IMR-90 (cell line): ENCODE results near the gene KCNJ18. TPM values are rescaled to one million over a fixed set of nuclear protein-coding genes. Genes with fewer than 3 reads are reported as not detected.
"Not testable (repeated sequence)": the region's sequence is repeated elsewhere in the genome, so short reads cannot be mapped to it uniquely, and the experiment has no call there.

Experiments
- ATAC-seq: fragments of 200-7000 bp; cut with Tn5 transposase; 2 replicates; pipeline ENCODE4 v1.9.1; 2020; ENCODE audit warnings: low read depth, mild to moderate bottlenecking, moderate library complexity
- BruUV-seq: library from RNA; stranded (reverse); fragments of 400-500 nt; replicated peaks from 2 replicates; lab custom pipeline; 2021; lab: Mats Ljungman, UMichigan
- CTCF ChIA-PET: fragments of 300-600 bp; formaldehyde crosslinking; extraction: SDS; loops from one replicate; lab custom pipeline; 2021; ENCODE audit warnings: antibody characterized with exemption; lab: Yijun Ruan, JAX
- POLR2A ChIA-PET: fragments of 300-600 bp; sonication (Branson Sonifier 250); formaldehyde crosslinking; loops from one replicate; lab custom pipeline; 2022; ENCODE audit warnings: antibody characterized with exemption; ENCODE audit not compliant: unreplicated experiment; lab: Charles Lee
- DNase-seq: peaks from one replicate; pipeline ENCODE4 v3.0.0; 2013
- H2AFZ ChIP-seq: replicated peaks from 2 replicates; pipeline ENCODE3; 2013; ENCODE audit warnings: low read length, mild to moderate bottlenecking; ENCODE audit not compliant: poor library complexity
- H2AK5ac ChIP-seq: 2 replicates; pipeline ENCODE4 v1.6.1; 2013; ENCODE audit warnings: low read depth, low read length, inconsistent platforms
- H2AK9ac ChIP-seq: replicated peaks from 2 replicates; pipeline ENCODE3; 2013; ENCODE audit warnings: mild to moderate bottlenecking, low read depth, low read length, moderate library complexity; ENCODE audit not compliant: poor library complexity
- H2BK120ac ChIP-seq: 2 replicates; pipeline ENCODE4 v1.6.1; 2013; ENCODE audit warnings: low read depth, low read length, inconsistent platforms
- H2BK15ac ChIP-seq: 3 replicates; pipeline ENCODE4 v1.6.1; 2013; ENCODE audit warnings: low read depth, low read length, inconsistent platforms
- H2BK20ac ChIP-seq: 2 replicates; pipeline ENCODE4 v1.6.1; 2013; ENCODE audit warnings: low read depth, mild to moderate bottlenecking, inconsistent platforms, low read length, moderate library complexity
- H2BK5ac ChIP-seq: 2 replicates; pipeline ENCODE4 v1.6.1; 2013; ENCODE audit warnings: mild to moderate bottlenecking, low read depth, low read length, inconsistent platforms; ENCODE audit not compliant: poor library complexity, severe bottlenecking
- H3K14ac ChIP-seq: replicated peaks from 2 replicates; pipeline ENCODE4 v1.6.1; 2013; ENCODE audit warnings: low read depth, low read length, inconsistent platforms
- H3K18ac ChIP-seq: 2 replicates; pipeline ENCODE4 v1.6.1; 2013; ENCODE audit warnings: low read depth, low read length, control low read depth
- H3K23ac ChIP-seq: 2 replicates; pipeline ENCODE4 v1.6.1; 2013; ENCODE audit warnings: low read depth, low read length, inconsistent platforms
- H3K27ac ChIP-seq: 2 replicates; pipeline ENCODE4 v1.5.1; 2013; ENCODE audit warnings: mild to moderate bottlenecking, control low read depth, low read length; ENCODE audit not compliant: insufficient read depth
- H3K27me3 ChIP-seq: 2 replicates; pipeline ENCODE4 v1.6.1; 2013; ENCODE audit warnings: low read length; ENCODE audit not compliant: control insufficient read depth, insufficient read depth
- H3K36me3 ChIP-seq: 2 replicates; pipeline ENCODE4 v1.6.1; 2013; ENCODE audit warnings: low read length, mixed read lengths; ENCODE audit not compliant: control insufficient read depth, insufficient read depth
- H3K4ac ChIP-seq: 2 replicates; pipeline ENCODE4 v1.6.1; 2013; ENCODE audit warnings: low read depth, low read length, inconsistent platforms
- H3K4me1 ChIP-seq: 2 replicates; pipeline ENCODE4 v1.6.1; 2013; ENCODE audit warnings: low read length, mixed read lengths; ENCODE audit not compliant: control insufficient read depth, insufficient read depth
- H3K4me2 ChIP-seq: 2 replicates; pipeline ENCODE4 v1.6.1; 2013; ENCODE audit warnings: low read depth, mild to moderate bottlenecking, control low read depth, low read length, moderate library complexity
- H3K4me3 ChIP-seq: 2 replicates; pipeline ENCODE4 v1.5.1; 2013; ENCODE audit warnings: low read depth, mild to moderate bottlenecking, control low read depth, low read length, moderate library complexity; ENCODE audit not compliant: insufficient read depth
- H3K56ac ChIP-seq: 2 replicates; pipeline ENCODE4 v1.6.1; 2013; ENCODE audit warnings: low read length, inconsistent platforms; ENCODE audit not compliant: insufficient read depth; ENCODE audit errors: extremely low read depth
- H3K79me1 ChIP-seq, 2 experiments: 2 replicates each; pipeline ENCODE4 v1.6.1; 2013; ENCODE audit warnings: low read length in 2 of 2, inconsistent platforms in 1 of 2, low read depth in 1 of 2
- H3K9ac ChIP-seq: 2 replicates; pipeline ENCODE4 v1.6.1; 2013; ENCODE audit warnings: low read depth, low read length, control low read depth
- H3K9me1 ChIP-seq: 2 replicates; pipeline ENCODE4 v1.6.1; 2013; ENCODE audit warnings: low read length, inconsistent platforms; ENCODE audit not compliant: insufficient read depth
- H3K9me3 ChIP-seq: 2 replicates; pipeline ENCODE4 v1.6.1; 2013; ENCODE audit warnings: low read length; ENCODE audit not compliant: control insufficient read depth, insufficient read depth
- H4K20me1 ChIP-seq: 2 replicates; pipeline ENCODE4 v1.6.1; 2013; ENCODE audit warnings: low read length, inconsistent platforms; ENCODE audit not compliant: insufficient read depth
- H4K5ac ChIP-seq: 2 replicates; pipeline ENCODE4 v1.6.1; 2013; ENCODE audit warnings: mild to moderate bottlenecking, low read depth, low read length, control low read depth
- H4K8ac ChIP-seq, 2 experiments: 2 replicates each; pipeline ENCODE4 v1.6.1; 2013; ENCODE audit warnings: low read depth in 2 of 2, low read length in 2 of 2, control low read depth in 1 of 2, inconsistent platforms in 1 of 2
- H4K91ac ChIP-seq: 2 replicates; pipeline ENCODE4 v1.6.1; 2013; ENCODE audit warnings: low read depth, low read length, inconsistent platforms; ENCODE audit not compliant: insufficient read depth
- WGBS, 2 experiments: methylation state at CpG; one replicate each; pipeline versions ENCODE4 v1.1.5 to v1.1.7; 2013; ENCODE audit warnings: missing lambda C conversion rate in 2 of 2; ENCODE audit not compliant: insufficient read length in 1 of 2; ENCODE audit errors: extremely low coverage in 2 of 2; 5-methylcytosine and 5-hydroxymethylcytosine counted together
- dilution Hi-C: fragments of 300-500 bp; cut with HindIII; formaldehyde crosslinking; loops from one replicate; pipeline ENCODE4 v1.14.3; 2018; ENCODE audit warnings: low sequenced_read_pairs; ENCODE audit not compliant: unreplicated experiment
- in situ Hi-C: fragments of 300-500 bp; cut with MboI; formaldehyde crosslinking; loops from 3 replicates; pipeline ENCODE4 v1.14.3; 2019; ENCODE audit warnings: low sequenced_read_pairs, inconsistent platforms, mixed read lengths
- intact Hi-C: fragments of 100-400 bp; cut with micrococcal nuclease; formaldehyde crosslinking; loops from 2 replicates; pipeline ENCODE4 v1.10.0; 2022
- polyA plus RNA-seq, 3 experiments: library from polyadenylated mRNA; depleted of rRNA; stranded (reverse); fragments of >200 nt; gene quantifications; 2 replicates each; pipeline ENCODE4 v1.2.3, GENCODE V29; 2012; ENCODE audit warnings: low replicate concordance in 1 of 3
- total RNA-seq: library from RNA; depleted of rRNA; stranded (reverse); fragments of >200 nt; gene quantifications from 2 replicates; pipeline ENCODE4 v1.2.3, GENCODE V29; 2012

The KCNJ18 gene
- total and polyA plus RNA-seq, 2 of the 4 experiments (the other 2 are of a cell fraction): not detected

DNA sequence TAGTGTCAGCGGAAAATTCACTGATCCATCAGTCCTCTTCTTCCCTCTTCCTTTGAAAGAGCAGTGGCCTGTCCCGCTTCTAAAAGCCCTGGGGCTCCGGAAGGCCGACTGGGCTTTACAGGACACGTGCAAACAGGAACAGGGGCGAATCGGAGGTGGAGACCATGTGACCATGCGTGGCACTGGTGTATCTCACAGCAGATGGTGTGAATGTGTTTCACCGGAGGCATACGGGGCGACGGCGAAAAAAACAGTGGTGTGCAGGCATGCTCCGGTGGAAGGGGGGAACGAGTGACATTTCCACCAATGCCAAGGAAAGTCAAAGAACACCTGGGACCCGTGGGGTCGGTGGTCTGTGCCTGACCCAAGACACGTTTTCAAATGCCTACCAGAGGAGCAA lies 8.4 kb upstream of the KCNJ18 start:
- H2AK5ac ChIP-seq, H3K4me1 ChIP-seq, H2BK20ac ChIP-seq, H2BK5ac ChIP-seq, H4K8ac ChIP-seq, dilution Hi-C loops, H2BK15ac ChIP-seq, H2AFZ ChIP-seq, H3K27me3 ChIP-seq, ATAC-seq, H3K4me2 ChIP-seq, H3K23ac ChIP-seq, POLR2A ChIA-PET, BruUV-seq, H3K9ac ChIP-seq, H4K91ac ChIP-seq, H2AK9ac ChIP-seq, DNase-seq, H3K27ac ChIP-seq, H4K20me1 ChIP-seq, H3K79me1 ChIP-seq, H3K36me3 ChIP-seq, H3K4me3 ChIP-seq, H2BK120ac ChIP-seq, H3K18ac ChIP-seq, H4K5ac ChIP-seq, H3K14ac ChIP-seq, intact Hi-C loops, H3K56ac ChIP-seq, H3K4ac ChIP-seq, H3K9me1 ChIP-seq, in situ Hi-C loops, CTCF ChIA-PET: not testable (repeated sequence)
- H3K9me3 ChIP-seq: peaks cover 35% of the 10 kb centered on the region
- 23% methylated on average over 3 of the region's 18 CpGs; no CpG with 5 or more reads in 1 of the 2 experiments for WGBS, 2 experiments

DNA sequence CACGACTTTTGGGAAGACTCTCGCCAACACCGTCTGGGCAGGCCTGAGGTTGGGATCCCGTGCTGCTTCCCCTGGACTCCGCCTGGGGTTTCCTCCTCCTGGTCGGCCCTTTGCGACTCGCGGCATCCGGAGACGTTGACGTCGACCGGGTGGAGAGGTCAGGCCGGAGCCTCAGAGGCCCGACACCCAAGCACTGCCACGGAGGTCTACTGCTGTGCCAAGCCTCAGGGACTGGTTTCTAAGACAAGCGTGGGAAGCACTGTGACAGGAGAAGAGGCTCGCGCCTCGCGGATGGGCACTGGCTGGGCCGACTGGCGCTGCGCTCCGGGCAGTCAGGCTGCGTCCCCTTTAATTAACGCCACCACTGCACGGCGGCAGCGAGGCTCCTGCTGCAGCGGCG lies 7.9 kb upstream of the KCNJ18 start:
- dilution Hi-C loops, BruUV-seq, CTCF ChIA-PET: not testable (repeated sequence)

More for the DNA sequence above, 7.9 kb upstream of the KCNJ18 start:
- H3K4me2 ChIP-seq, in situ Hi-C loops, H4K91ac ChIP-seq, H2BK20ac ChIP-seq, H2BK15ac ChIP-seq, H3K4me3 ChIP-seq, H4K5ac ChIP-seq, H3K79me1 ChIP-seq, H3K36me3 ChIP-seq, H2AK5ac ChIP-seq, H2AFZ ChIP-seq, H3K9me1 ChIP-seq, H3K18ac ChIP-seq, H3K4me1 ChIP-seq, DNase-seq, H3K14ac ChIP-seq, H4K8ac ChIP-seq, H3K9ac ChIP-seq, intact Hi-C loops, H3K56ac ChIP-seq, H4K20me1 ChIP-seq, H3K27me3 ChIP-seq, H3K27ac ChIP-seq, ATAC-seq, H2BK5ac ChIP-seq, H3K4ac ChIP-seq, H3K23ac ChIP-seq, H2AK9ac ChIP-seq, H2BK120ac ChIP-seq, POLR2A ChIA-PET: not testable (repeated sequence)
- peaks cover 31% of the 10 kb centered on the region for H3K9me3 ChIP-seq
- no CpG with 5 or more reads among the region's 33 CpGs for WGBS, 2 experiments
